IPS DF 6.9 (cell line): ENCODE data around the gene ANKLE2.

Experiments
- DNase-seq: peaks from one replicate; pipeline ENCODE4 v3.0.0-alpha.2; 2013; ENCODE audit warnings: low read depth, low spot score
- H3K27ac ChIP-seq: one replicate; pipeline ENCODE4 v1.5.1; 2013; ENCODE audit warnings: low read length, control low read depth
- H3K27me3 ChIP-seq: 2 replicates; pipeline ENCODE4 v1.6.1; 2013; ENCODE audit warnings: mild to moderate bottlenecking, low read length; ENCODE audit not compliant: control insufficient read depth, insufficient read depth
- H3K36me3 ChIP-seq: 2 replicates; pipeline ENCODE4 v1.6.1; 2013; ENCODE audit warnings: low read length; ENCODE audit not compliant: control insufficient read depth, insufficient read depth
- H3K4me1 ChIP-seq: 2 replicates; pipeline ENCODE4 v1.6.1; 2013; ENCODE audit warnings: low read length; ENCODE audit not compliant: control insufficient read depth, insufficient read depth
- H3K4me3 ChIP-seq: 2 replicates; pipeline ENCODE4 v1.5.1; 2013; ENCODE audit warnings: mild to moderate bottlenecking, low read length
- H3K9me3 ChIP-seq: 2 replicates; pipeline ENCODE4 v1.6.1; 2013; ENCODE audit warnings: low read length, inconsistent platforms; ENCODE audit not compliant: control insufficient read depth, insufficient read depth
- WGBS: extraction: QIAGEN DNeasy Blood & Tissue Kit; methylation state at CpG from one replicate; pipeline ENCODE4 v1.1.7; 2013; ENCODE audit warnings: mixed read lengths, missing lambda C conversion rate; ENCODE audit not compliant: insufficient read length, insufficient coverage; 5-methylcytosine and 5-hydroxymethylcytosine counted together

ANKLE2 gene

GRCh38 chr12:132747395-132747794 is 14.2 kb downstream of the ANKLE2 start:
- no peaks in the 10 kb centered on the region for H3K9me3 ChIP-seq
- no peak for DNase-seq
- no peak overlapping the region for H3K4me3 ChIP-seq
- H3K27ac ChIP-seq: no peak overlapping the region
- WGBS: no CpG with 5 or more reads among the region's 11 CpGs
- H3K4me1 ChIP-seq: no peaks in the 10 kb centered on the region
- no peaks in the 10 kb centered on the region for H3K27me3 ChIP-seq
- H3K36me3 ChIP-seq: peaks cover 60% of the 10 kb centered on the region

DNA sequence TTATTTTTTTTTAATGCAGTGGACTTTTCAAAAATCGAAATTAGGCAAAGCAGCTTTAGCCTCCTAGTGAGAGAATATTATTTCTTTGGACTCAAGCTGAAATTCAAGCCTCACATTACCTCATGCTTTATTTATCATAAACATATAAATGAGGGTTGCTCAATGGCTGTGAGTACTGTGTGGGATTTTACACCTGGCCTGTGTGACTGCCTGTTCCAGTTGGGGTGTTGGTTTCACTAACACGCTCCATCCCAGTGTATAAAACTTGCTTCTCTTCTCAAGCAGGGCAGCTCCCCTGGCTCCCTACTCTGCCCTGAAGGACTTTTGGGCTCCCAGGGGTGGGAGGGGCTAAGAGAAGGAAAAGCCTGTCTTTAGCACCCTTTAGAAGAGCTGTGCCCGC is 15.0 kb downstream of the ANKLE2 start:
- H3K27me3 ChIP-seq: no peaks in the 10 kb centered on the region
- no peak overlapping the region for H3K4me3 ChIP-seq
- H3K27ac ChIP-seq: no peak overlapping the region
- no CpG with 5 or more reads among the region's 3 CpGs for WGBS
- H3K36me3 ChIP-seq: peaks cover 61% of the 10 kb centered on the region
- no peaks in the 10 kb centered on the region for H3K4me1 ChIP-seq
- DNase-seq: no peak
- no peaks in the 10 kb centered on the region for H3K9me3 ChIP-seq

GRCh38 chr12:132743831-132744230 is 17.8 kb downstream of the ANKLE2 start:
- Histone ChIP-seq H3K4me1 (no peaks in the 10 kb centered on the region), H3K27ac (no peak overlapping the region), H3K36me3 (peaks cover 64% of the 10 kb centered on the region), H3K27me3 (no peaks in the 10 kb centered on the region), H3K4me3 (no peak overlapping the region), H3K9me3 (no peaks in the 10 kb centered on the region)
- WGBS: no CpG with 5 or more reads among the region's 13 CpGs
- no peak for DNase-seq

DNA sequence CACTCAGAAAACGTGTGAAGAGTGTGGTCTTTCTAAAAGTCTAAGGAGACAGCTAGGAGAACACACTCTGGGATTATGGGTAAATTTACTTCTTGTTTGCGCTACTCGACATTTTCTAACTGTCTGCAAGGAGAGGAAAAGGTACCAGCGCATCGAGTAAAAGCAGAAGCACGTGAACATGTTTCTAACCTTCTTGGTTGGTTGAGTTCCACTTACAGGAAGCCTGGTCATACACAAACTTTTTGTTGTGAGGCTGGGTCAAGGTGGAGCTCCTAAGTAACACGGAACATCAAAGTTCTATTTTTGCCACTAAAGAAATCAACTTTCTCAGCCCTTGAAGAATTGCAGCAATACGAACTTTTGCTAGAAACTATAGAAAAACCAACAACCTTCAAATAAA is 20.0 kb downstream of the ANKLE2 start:
- DNase-seq: no peak
- peaks cover 48% of the 10 kb centered on the region for H3K36me3 ChIP-seq
- H3K4me1 ChIP-seq: no peaks in the 10 kb centered on the region
- WGBS: no CpG with 5 or more reads among the region's 8 CpGs
- no peak overlapping the region for H3K27ac ChIP-seq
- no peak overlapping the region for H3K4me3 ChIP-seq
- H3K9me3 ChIP-seq: no peaks in the 10 kb centered on the region
- H3K27me3 ChIP-seq: no peaks in the 10 kb centered on the region

DNA sequence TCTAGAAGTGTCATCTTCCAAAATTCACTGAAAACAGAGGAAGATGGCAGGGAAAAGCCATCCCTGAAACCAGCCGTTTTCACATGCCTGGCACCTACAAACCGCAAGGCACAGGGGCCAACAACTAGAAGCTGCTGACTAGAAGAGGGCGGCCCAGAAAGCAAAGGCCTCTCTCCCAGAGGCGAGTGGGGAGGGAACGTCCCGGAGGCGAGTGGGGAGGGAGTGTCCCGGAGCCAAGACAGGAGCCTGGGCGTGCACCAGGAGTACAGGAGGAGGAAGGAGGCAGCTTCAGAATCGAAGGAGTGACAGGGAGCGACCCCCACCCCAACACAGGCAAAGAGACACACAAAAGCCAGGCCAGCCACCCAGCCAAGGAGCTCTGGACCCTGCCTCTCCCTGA is 21.0 kb downstream of the ANKLE2 start:
- Histone ChIP-seq H3K27ac (no peak overlapping the region), H3K36me3 (peaks cover 51% of the 10 kb centered on the region), H3K9me3 (no peaks in the 10 kb centered on the region), H3K4me1 (no peaks in the 10 kb centered on the region), H3K4me3 (no peak overlapping the region), H3K27me3 (no peaks in the 10 kb centered on the region)
- WGBS: no CpG with 5 or more reads among the region's 11 CpGs
- DNase-seq: no peak

DNA sequence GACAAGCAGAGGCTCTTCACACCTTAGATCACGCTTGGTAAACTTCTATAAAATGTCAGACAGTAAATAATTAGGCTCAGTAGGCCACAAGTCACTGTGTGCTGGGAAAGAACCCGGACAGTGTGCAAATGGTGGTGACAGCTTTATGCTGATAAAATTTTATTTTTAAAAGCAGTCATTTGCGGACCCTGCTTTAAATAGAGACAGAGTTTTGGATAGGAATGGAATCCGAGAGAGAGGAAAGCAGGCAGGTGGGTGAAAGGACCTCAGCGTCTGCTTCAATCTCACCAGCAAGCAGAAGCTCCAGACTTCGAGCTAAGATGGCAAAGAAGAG is 21.4 kb downstream of the ANKLE2 start:
- WGBS: no CpG with 5 or more reads among the region's 6 CpGs
- Histone ChIP-seq H3K4me3 (no peak overlapping the region), H3K4me1 (no peaks in the 10 kb centered on the region), H3K9me3 (no peaks in the 10 kb centered on the region), H3K27ac (no peak overlapping the region), H3K27me3 (no peaks in the 10 kb centered on the region), H3K36me3 (peaks cover 51% of the 10 kb centered on the region)
- no peak for DNase-seq

DNA sequence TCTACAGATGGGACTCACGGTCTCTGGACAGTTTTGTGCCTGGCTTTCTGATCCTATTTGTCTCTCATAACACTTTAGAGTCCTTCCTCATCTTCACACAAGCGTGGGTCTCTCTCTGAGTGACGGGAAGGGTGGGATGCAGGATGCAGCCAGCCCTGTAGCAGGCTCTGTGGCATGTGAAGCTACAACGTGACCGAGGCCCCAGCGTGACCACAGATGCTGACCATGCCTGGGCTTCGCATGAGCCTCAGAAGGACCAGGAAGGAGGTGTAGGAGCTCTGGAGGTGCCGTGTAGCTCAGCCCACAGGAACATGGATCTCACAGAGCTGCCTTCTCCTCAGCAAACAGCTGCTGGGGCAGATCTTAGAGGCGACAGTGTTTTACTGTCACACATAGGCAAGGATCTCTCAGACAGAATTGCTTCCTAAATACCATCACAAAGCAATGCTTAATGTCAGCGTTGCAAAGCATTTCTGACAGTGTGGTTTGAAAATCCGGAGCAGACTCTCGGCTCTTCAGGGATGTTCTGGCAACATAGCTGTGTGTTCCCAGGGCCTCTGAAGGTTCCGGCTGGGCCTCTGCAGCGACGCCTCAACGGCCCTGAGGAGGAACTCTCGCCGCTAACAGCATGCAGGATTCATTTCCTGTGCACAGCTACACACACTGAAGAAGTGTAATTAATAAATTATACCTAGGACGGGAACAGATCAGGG is 21.9 kb downstream of the ANKLE2 start:
- Histone ChIP-seq H3K4me3 (no peak overlapping the region), H3K4me1 (no peaks in the 10 kb centered on the region), H3K27me3 (no peaks in the 10 kb centered on the region), H3K36me3 (peaks cover 49% of the 10 kb centered on the region), H3K27ac (no peak overlapping the region), H3K9me3 (no peaks in the 10 kb centered on the region)
- WGBS: no CpG with 5 or more reads among the region's 19 CpGs
- no peak for DNase-seq

GRCh38 chr12:132736913-132737312 is 24.7 kb downstream of the ANKLE2 start:
- Histone ChIP-seq H3K36me3 (peaks cover 50% of the 10 kb centered on the region), H3K4me3 (no peak overlapping the region), H3K4me1 (no peaks in the 10 kb centered on the region), H3K27ac (no peak overlapping the region), H3K27me3 (no peaks in the 10 kb centered on the region), H3K9me3 (no peaks in the 10 kb centered on the region)
- no peak for DNase-seq
- WGBS: no CpG with 5 or more reads among the region's 15 CpGs

- H3K27me3 ChIP-seq: no peaks in the 10 kb centered on the region
- H3K36me3 ChIP-seq: peaks cover 54% of the 10 kb centered on the region
- H3K4me3 ChIP-seq: no peak overlapping the region
- H3K27ac ChIP-seq: no peak overlapping the region
- no CpG with 5 or more reads among the region's 12 CpGs for WGBS
- no peaks in the 10 kb centered on the region for H3K9me3 ChIP-seq
- DNase-seq: no peak
- H3K4me1 ChIP-seq: no peaks in the 10 kb centered on the region
These were observed 25.3 kb downstream of the ANKLE2 start for GRCh38 chr12:132736378-132736777.

DNA sequence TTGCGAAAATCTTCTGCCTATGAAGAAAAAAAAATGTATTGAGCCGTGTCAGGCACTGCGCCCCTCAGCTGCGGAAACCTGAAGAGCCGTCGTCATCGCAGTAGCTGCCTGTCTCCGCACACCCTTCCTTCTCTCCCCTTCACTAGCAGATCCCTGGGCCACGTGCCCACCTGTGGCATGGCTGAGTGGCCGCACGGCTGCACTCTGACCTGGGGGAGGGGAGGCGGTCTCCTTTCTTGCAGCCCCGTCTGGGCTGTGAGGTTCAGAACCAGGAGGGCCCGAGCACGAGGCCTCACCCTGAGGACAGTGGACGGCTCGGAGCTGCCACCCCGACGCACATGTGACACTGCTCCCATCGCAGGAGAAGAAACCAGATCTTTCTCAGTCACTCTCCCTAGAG is 26.1 kb downstream of the ANKLE2 start:
- WGBS: no CpG with 5 or more reads among the region's 20 CpGs
- Histone ChIP-seq H3K9me3 (no peaks in the 10 kb centered on the region), H3K27me3 (no peaks in the 10 kb centered on the region), H3K4me3 (no peak overlapping the region), H3K4me1 (no peaks in the 10 kb centered on the region), H3K36me3 (peaks cover 56% of the 10 kb centered on the region), H3K27ac (no peak overlapping the region)
- no peak for DNase-seq

DNA sequence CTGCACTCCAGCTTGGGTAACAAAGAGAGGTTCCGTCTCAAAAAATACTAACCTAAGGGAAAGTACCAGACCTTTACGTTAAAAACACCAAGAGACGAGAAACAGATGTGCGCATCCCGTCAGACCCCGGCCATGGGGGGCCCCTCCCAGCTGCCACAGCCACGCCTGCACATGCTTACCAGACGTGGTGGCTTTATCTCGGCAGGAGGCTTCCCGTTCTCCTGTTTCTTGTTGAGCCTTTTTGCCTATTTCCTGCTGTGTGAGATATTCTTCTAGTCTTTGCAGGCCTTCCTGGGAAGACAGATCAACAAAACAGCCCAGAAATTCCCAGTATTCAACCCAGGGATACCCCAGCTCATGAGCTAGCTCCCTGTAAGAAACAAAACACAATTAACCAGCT is 27.4 kb downstream of the ANKLE2 start:
- no peak for DNase-seq
- H3K36me3 ChIP-seq: peaks cover 54% of the 10 kb centered on the region
- H3K27ac ChIP-seq: no peak overlapping the region
- H3K4me1 ChIP-seq: no peaks in the 10 kb centered on the region
- WGBS: no CpG with 5 or more reads among the region's 10 CpGs
- no peak overlapping the region for H3K4me3 ChIP-seq
- no peaks in the 10 kb centered on the region for H3K9me3 ChIP-seq
- H3K27me3 ChIP-seq: no peaks in the 10 kb centered on the region
